HCT116 (cell line): Measurements from ENCODE around the gene PCDHGA1. TPM values are rescaled to one million over a fixed set of nuclear protein-coding genes. Genes with fewer than 3 reads are reported as not detected.

ENCODE experiments used
- total RNA-seq: library from RNA; stranded (reverse); gene quantifications from one replicate; pipeline ENCODE4 v1.2.1, GENCODE V29; 2021; ENCODE audit not compliant: unreplicated experiment

PCDHGA1 gene
- total RNA-seq, 1 experiment from 2014 or later: 0.05 TPM

Other genes starting within 250 kb of the PCDHGA1 start
- gene PCDHB2, start 235.9 kb upstream of the PCDHGA1 start, total RNA-seq: not detected
- gene PCDHB3, start 230.0 kb upstream of the PCDHGA1 start, total RNA-seq: 0.10 TPM
- gene PCDHB4, start 208.7 kb upstream of the PCDHGA1 start, total RNA-seq: not detected
- not detected for gene PCDHB5, start 195.3 kb upstream of the PCDHGA1 start, total RNA-seq
- not detected for gene PCDHB6, start 180.5 kb upstream of the PCDHGA1 start, total RNA-seq
- not detected for gene PCDHB7, start 157.9 kb upstream of the PCDHGA1 start, total RNA-seq
- gene PCDHB8, start 152.7 kb upstream of the PCDHGA1 start, total RNA-seq: not detected
- gene PCDHB16, start 148.1 kb upstream of the PCDHGA1 start, total RNA-seq: not detected
- 0.07 TPM for gene PCDHB9, start 143.4 kb upstream of the PCDHGA1 start, total RNA-seq
- not detected for gene PCDHB10, start 138.2 kb upstream of the PCDHGA1 start, total RNA-seq
- 0.07 TPM for gene PCDHB11, start 130.9 kb upstream of the PCDHGA1 start, total RNA-seq
- gene PCDHB12, start 121.8 kb upstream of the PCDHGA1 start, total RNA-seq: not detected
- 0.22 TPM for gene PCDHB13, start 116.6 kb upstream of the PCDHGA1 start, total RNA-seq
- 0.27 TPM for gene PCDHB14, start 107.2 kb upstream of the PCDHGA1 start, total RNA-seq
- 0.07 TPM for gene PCDHB15, start 85.1 kb upstream of the PCDHGA1 start, total RNA-seq
- gene SLC25A2, start 26.5 kb upstream of the PCDHGA1 start, total RNA-seq: 0.42 TPM
- gene TAF7, start 9.7 kb upstream of the PCDHGA1 start, total RNA-seq: 40.9 TPM
- gene PCDHGA2, start 8.2 kb downstream of the PCDHGA1 start, total RNA-seq: not detected
- not detected for gene PCDHGA3, start 13.3 kb downstream of the PCDHGA1 start, total RNA-seq
- 0.15 TPM for gene PCDHGB1, start 19.6 kb downstream of the PCDHGA1 start, total RNA-seq
- gene PCDHGA4, start 24.5 kb downstream of the PCDHGA1 start, total RNA-seq: not detected
- gene PCDHGB2, start 29.5 kb downstream of the PCDHGA1 start, total RNA-seq: 0.34 TPM
- 0.05 TPM for gene PCDHGA5, start 33.6 kb downstream of the PCDHGA1 start, total RNA-seq
- gene PCDHGB3, start 39.7 kb downstream of the PCDHGA1 start, total RNA-seq: 0.10 TPM
- 0.07 TPM for gene PCDHGA6, start 43.4 kb downstream of the PCDHGA1 start, total RNA-seq
- gene PCDHGA7, start 52.2 kb downstream of the PCDHGA1 start, total RNA-seq: not detected
- not detected for gene PCDHGB4, start 57.2 kb downstream of the PCDHGA1 start, total RNA-seq
- gene PCDHGA8, start 62.1 kb downstream of the PCDHGA1 start, total RNA-seq: not detected
- 0.15 TPM for gene PCDHGB5, start 67.4 kb downstream of the PCDHGA1 start, total RNA-seq
- gene PCDHGA9, start 72.3 kb downstream of the PCDHGA1 start, total RNA-seq: 0.34 TPM
- gene PCDHGB6, start 77.5 kb downstream of the PCDHGA1 start, total RNA-seq: 0.22 TPM
- gene PCDHGA10, start 82.5 kb downstream of the PCDHGA1 start, total RNA-seq: 3.8 TPM
- 0.54 TPM for gene PCDHGB7, start 87.2 kb downstream of the PCDHGA1 start, total RNA-seq
- gene PCDHGA11, start 90.5 kb downstream of the PCDHGA1 start, total RNA-seq: 0.39 TPM
- 0.17 TPM for gene PCDHGA12, start 100.0 kb downstream of the PCDHGA1 start, total RNA-seq
- gene PCDHGC3, start 145.5 kb downstream of the PCDHGA1 start, total RNA-seq: 1.2 TPM
- 0.05 TPM for gene PCDHGC4, start 154.5 kb downstream of the PCDHGA1 start, total RNA-seq
- gene PCDHGC5, start 158.6 kb downstream of the PCDHGA1 start, total RNA-seq: not detected